H1 (cell line): ENCODE data around the gene ZMYND12. TPM values are rescaled to one million over a fixed set of nuclear protein-coding genes. Genes with fewer than 3 reads are reported as not detected.

ENCODE experiments used
- CTCF ChIA-PET: fragments of 300-600 bp; sonication (Branson Sonifier 250); formaldehyde crosslinking; loops from one replicate; lab custom pipeline; 2021; ENCODE audit not compliant: partially characterized antibody; lab: Charles Lee
- POLR2A ChIA-PET: fragments of 300-600 bp; sonication (Branson Sonifier 250); formaldehyde crosslinking; loops from one replicate; lab custom pipeline; 2021; ENCODE audit warnings: inconsistent platforms; ENCODE audit not compliant: partially characterized antibody; lab: Charles Lee
- DNase-seq, 2 experiments: peaks; one replicate each; pipeline versions ENCODE4 v3.0.0 to v3.0.0-alpha.2; 2010 to 2022; ENCODE audit warnings: low spot score in 2 of 2, low read depth in 1 of 2, mixed read lengths in 1 of 2
- FAIRE-seq: peaks from 2 replicates; lab custom pipeline; 2011; peaks lifted over from hg19 to GRCh38; lab: Jason Lieb, UNC
- H2AFZ ChIP-seq: 2 replicates; pipeline ENCODE4 v1.8.1; 2012; ENCODE audit warnings: low read length, inconsistent platforms
- H2AK5ac ChIP-seq: 2 replicates; pipeline ENCODE4 v1.6.1; 2013; ENCODE audit warnings: low read depth, low read length
- H2BK120ac ChIP-seq: replicated peaks from 2 replicates; pipeline ENCODE3; 2013; ENCODE audit warnings: low read depth, low read length, inconsistent platforms
- H2BK12ac ChIP-seq: 2 replicates; pipeline ENCODE4 v1.6.1; 2013; ENCODE audit warnings: low read depth, low read length
- H2BK15ac ChIP-seq: 2 replicates; pipeline ENCODE4 v1.6.1; 2013; ENCODE audit warnings: low read length
- H2BK20ac ChIP-seq: 2 replicates; pipeline ENCODE4 v1.6.1; 2013; ENCODE audit warnings: low read length
- H2BK5ac ChIP-seq: 2 replicates; pipeline ENCODE4 v1.6.1; 2013; ENCODE audit warnings: low read depth, low read length
- H3K14ac ChIP-seq: 2 replicates; pipeline ENCODE4 v1.6.1; 2013; ENCODE audit warnings: inconsistent platforms; ENCODE audit not compliant: insufficient read length
- H3K18ac ChIP-seq: 2 replicates; pipeline ENCODE4 v1.6.1; 2013; ENCODE audit warnings: low read length; ENCODE audit errors: extremely low read depth
- H3K23ac ChIP-seq: 2 replicates; pipeline ENCODE4 v1.6.1; 2013; ENCODE audit warnings: inconsistent platforms; ENCODE audit not compliant: insufficient read length
- H3K23me2 ChIP-seq: 2 replicates; pipeline ENCODE4 v1.6.1; 2013; ENCODE audit warnings: low read depth, low read length
- H3K27ac ChIP-seq: 2 replicates; pipeline ENCODE4 v1.6.1; 2011; ENCODE audit warnings: low read depth, low read length, inconsistent platforms
- H3K27me3 ChIP-seq, 4 experiments: replicated peaks in 1 of 4; 1 replicate in 1 of 4; 2 replicates in 3 of 4; pipeline versions ENCODE4 v1.6.1 to v1.8.1; 2011 to 2013; ENCODE audit warnings: low read length in 3 of 4, mild to moderate bottlenecking in 3 of 4, inconsistent platforms in 2 of 4, mixed read lengths in 2 of 4, moderate library complexity in 1 of 4; ENCODE audit not compliant: control insufficient read depth in 3 of 4, insufficient read depth in 3 of 4; ENCODE audit errors: extremely low read depth in 1 of 4
- H3K36me3 ChIP-seq, 4 experiments: 2 replicates each; pipeline versions ENCODE4 v1.6.1 to v1.8.1; 2011 to 2013; ENCODE audit warnings: mild to moderate bottlenecking in 4 of 4, low read length in 3 of 4, moderate library complexity in 2 of 4, control low read depth in 1 of 4, inconsistent platforms in 1 of 4; ENCODE audit not compliant: insufficient read depth in 4 of 4, control insufficient read depth in 2 of 4
- H3K4ac ChIP-seq: replicated peaks from 2 replicates; pipeline ENCODE3; 2013; ENCODE audit warnings: low read length, low read depth, mixed read lengths, inconsistent platforms; ENCODE audit not compliant: insufficient read length
- H3K4me1 ChIP-seq, 4 experiments: replicated peaks in 1 of 4; 1 replicate in 1 of 4; 2 replicates in 3 of 4; pipeline versions ENCODE4 v1.6.1 to v1.8.1; 2011 to 2013; ENCODE audit warnings: low read length in 3 of 4, inconsistent platforms in 2 of 4, mixed read lengths in 1 of 4; ENCODE audit not compliant: insufficient read depth in 4 of 4, control insufficient read depth in 3 of 4
- H3K4me2 ChIP-seq, 2 experiments: 2 replicates each; pipeline versions ENCODE4 v1.6.1 to v1.8.1; 2011 to 2013; ENCODE audit warnings: low read depth in 2 of 2, low read length in 2 of 2, control low read depth in 1 of 2, inconsistent platforms in 1 of 2, mild to moderate bottlenecking in 1 of 2; ENCODE audit not compliant: insufficient read depth in 1 of 2
- H3K4me3 ChIP-seq, 4 experiments: fragments of 200-600, 300-600 bp in 1 of 4; sonication (generic), shearing (Covaris generic), sonication (Bioruptor Twin) in 1 of 4; 2 replicates each; pipeline versions ENCODE4 v1.5.1 to v1.8.1; 2011 to 2016; ENCODE audit warnings: low read length in 4 of 4, low read depth in 3 of 4, control low read depth in 2 of 4, inconsistent platforms in 2 of 4, mild to moderate bottlenecking in 2 of 4, mixed read lengths in 1 of 4, moderate library complexity in 1 of 4; ENCODE audit not compliant: insufficient read depth in 2 of 4; ENCODE audit errors: extremely low read depth in 1 of 4
- H3K56ac ChIP-seq: replicated peaks from 2 replicates; pipeline ENCODE3; 2013; ENCODE audit warnings: low read depth, mild to moderate bottlenecking, mixed read lengths, low read length, inconsistent platforms; ENCODE audit not compliant: insufficient read length
- H3K79me1 ChIP-seq: 2 replicates; pipeline ENCODE4 v1.6.1; 2013; ENCODE audit warnings: low read depth, low read length, control low read depth
- H3K79me2 ChIP-seq, 2 experiments: 2 replicates each; pipeline versions ENCODE4 v1.6.1 to v1.8.1; 2012 to 2013; ENCODE audit warnings: low read length in 2 of 2, mild to moderate bottlenecking in 2 of 2, inconsistent platforms in 1 of 2; ENCODE audit not compliant: insufficient read depth in 2 of 2, control insufficient read depth in 1 of 2
- H3K9ac ChIP-seq, 4 experiments: replicated peaks in 1 of 4; 1 replicate in 1 of 4; 2 replicates in 3 of 4; pipeline versions ENCODE4 v1.6.1 to v1.8.1; 2011 to 2013; ENCODE audit warnings: low read depth in 3 of 4, low read length in 3 of 4, control low read depth in 2 of 4, mild to moderate bottlenecking in 2 of 4, moderate library complexity in 2 of 4, inconsistent platforms in 1 of 4; ENCODE audit errors: extremely low read depth in 1 of 4
- H3K9me3 ChIP-seq, 2 experiments: 2 replicates each; pipeline versions ENCODE4 v1.6.1 to v1.8.1; 2012 to 2013; ENCODE audit warnings: mild to moderate bottlenecking in 2 of 2, moderate library complexity in 2 of 2, control low read depth in 1 of 2, inconsistent platforms in 1 of 2, low read depth in 1 of 2, low read length in 1 of 2, mixed read lengths in 1 of 2; ENCODE audit not compliant: insufficient read depth in 2 of 2
- H4K20me1 ChIP-seq, 2 experiments: replicated peaks in 1 of 2; 2 replicates each; pipeline versions ENCODE3 to v1.8.1; 2011 to 2013; ENCODE audit warnings: inconsistent platforms in 2 of 2, low read length in 2 of 2, mild to moderate bottlenecking in 1 of 2; ENCODE audit not compliant: insufficient read depth in 2 of 2, control insufficient read depth in 1 of 2
- H4K5ac ChIP-seq: 2 replicates; pipeline ENCODE4 v1.6.1; 2013; ENCODE audit warnings: low read length, low read depth, mixed read lengths, inconsistent platforms; ENCODE audit not compliant: insufficient read length
- H4K8ac ChIP-seq: 2 replicates; pipeline ENCODE4 v1.8.0; 2013; ENCODE audit warnings: mild to moderate bottlenecking, moderate library complexity, low read length, inconsistent platforms; ENCODE audit not compliant: insufficient read depth; ENCODE audit errors: extremely low read depth
- H4K91ac ChIP-seq: replicated peaks from 2 replicates; pipeline ENCODE3; 2013; ENCODE audit warnings: low read length, mixed read lengths, inconsistent platforms; ENCODE audit not compliant: insufficient read length
- WGBS, 2 experiments: shearing (Covaris generic) in 1 of 2; methylation state at CpG; one replicate each; pipeline versions ENCODE4 v1.1.6 to v1.1.7; 2013 to 2015; ENCODE audit warnings: low lambda C conversion rate in 2 of 2, mixed read lengths in 2 of 2, inconsistent platforms in 1 of 2, low coverage in 1 of 2, missing lambda C conversion rate in 1 of 2; ENCODE audit not compliant: insufficient replicate concordance in 2 of 2, insufficient coverage in 1 of 2, insufficient read length in 1 of 2; ENCODE audit errors: extremely low coverage in 1 of 2, missing lambda C conversion rate in 1 of 2; 5-methylcytosine and 5-hydroxymethylcytosine counted together
- polyA plus RNA-seq, 7 experiments: library from polyadenylated mRNA; depleted of rRNA in 3 of 7; stranded (reverse) in 5 of 7; unstranded in 2 of 7; fragments of >200 nt in 5 of 7; fragments of 200-250 nt in 2 of 7; gene quantifications; 1 replicate in 5 of 7; 2 replicates in 1 of 7; 4 replicates in 1 of 7; pipeline versions ENCODE4 v1.2.1 to v1.2.3, GENCODE V29; 2011 to 2013; ENCODE audit warnings: missing spikeins in 2 of 7, mixed read lengths in 2 of 7
- total RNA-seq: library from RNA; stranded (reverse); fragmentation: NEBNext Ultra II Directional; extraction: Animal tissue kit (Norgen Biotek cat#: 25700); gene quantifications from 2 replicates; pipeline ENCODE4 v1.2.1, GENCODE V29; 2021

ZMYND12 gene
- total and polyA plus RNA-seq, 2 of the 8 experiments (the other 6 are each of a cell fraction or from before 2014, with no cell fraction given), result 0.62 TPM; not detected in 1

- H3K14ac ChIP-seq, result no peak overlapping the region
- no peak overlapping the region for H4K8ac ChIP-seq
- no peak overlapping the region for H2AK5ac ChIP-seq
- H3K9me3 ChIP-seq, result no peaks in the 10 kb centered on the region
- no peak overlapping the region for H3K18ac ChIP-seq
- no peak overlapping the region for H2BK120ac ChIP-seq
- no peak for FAIRE-seq
- H3K4me3 ChIP-seq, result no peak overlapping the region
- DNase-seq, result no peak
- WGBS, 2 experiments, result 94% methylated on average over 2 of the region's 2 CpGs; no CpG with 5 or more reads in 1 of the 2 experiments
- H2BK20ac ChIP-seq, result no peak overlapping the region
- ChIA-PET POLR2A (no interaction called here), CTCF (interaction anchor here (1.5 kb wide), 1 partner anchor 10 kb away, joined by 4 read pairs; no protein-coding TSS in a partner anchor)
- H4K91ac ChIP-seq, result no peak overlapping the region
- no peak overlapping the region for H4K5ac ChIP-seq
- H3K23me2 ChIP-seq, result no peaks in the 10 kb centered on the region
- no peaks in the 10 kb centered on the region for H3K27me3 ChIP-seq
- no peak overlapping the region for H2BK12ac ChIP-seq
- H4K20me1 ChIP-seq, result peaks cover 0 to 2% of the 10 kb centered on the region in 2 experiments
- no peak overlapping the region for H2BK5ac ChIP-seq
- H3K4ac ChIP-seq, result no peak overlapping the region
- no peak overlapping the region for H3K23ac ChIP-seq
- H3K79me1 ChIP-seq, result no peaks in the 10 kb centered on the region
- no peak overlapping the region for H3K56ac ChIP-seq
- H3K27ac ChIP-seq, result no peak overlapping the region
- no peaks in the 10 kb centered on the region for H3K36me3 ChIP-seq
- no peaks in the 10 kb centered on the region for H3K4me1 ChIP-seq
- H2AFZ ChIP-seq, result no peak overlapping the region
- H3K9ac ChIP-seq, result no peak overlapping the region
- no peak overlapping the region for H3K4me2 ChIP-seq
- no peaks in the 10 kb centered on the region for H3K79me2 ChIP-seq
- H2BK15ac ChIP-seq, result no peak overlapping the region
Measured at GRCh38 chr1:42469727-42470126, 13.9 kb upstream of the ZMYND12 start.
